ENCODE results near the gene OR10G7. TPM values are rescaled to one million over a fixed set of nuclear protein-coding genes. Genes with fewer than 3 reads are reported as not detected.
"Not testable (repeated sequence)": the region's sequence is repeated elsewhere in the genome, so short reads cannot be mapped to it uniquely, and the experiment has no call there.

The OR10G7 gene
- total and polyA plus RNA-seq, 12 donors, result not detected

DNA sequence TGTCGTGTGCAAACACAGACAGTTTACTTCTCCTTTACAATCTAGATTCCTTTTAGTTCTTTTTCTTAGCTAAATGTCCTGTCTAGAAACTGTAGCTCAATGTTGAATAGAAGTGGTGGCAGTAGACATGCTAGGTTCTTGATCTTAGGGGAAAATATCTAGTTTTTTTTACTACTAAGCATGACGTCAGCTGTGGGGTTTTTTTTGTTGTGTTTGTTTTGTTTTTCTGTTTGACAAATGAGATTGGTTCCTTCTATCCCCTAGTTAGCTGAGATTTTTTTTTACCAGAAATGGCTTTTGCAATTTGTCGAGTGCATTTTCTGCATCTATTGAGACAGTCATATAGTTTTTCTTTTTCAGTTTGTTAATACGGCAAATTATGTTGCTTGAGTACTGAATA is 2.3 kb upstream of the OR10G7 start:
- intact Hi-C loops (cut with DNase I), result no loop called here
- Histone ChIP-seq H3K27ac (no peak overlapping the region), H3K4me3 (no peak overlapping the region), H3K9me3 (replicated peaks in 1 of 3) (peaks cover 0 to 4% (median 0%) of the 10 kb centered on the region in 3 donors), H3K36me3 (replicated peaks in 1 of 2) (no peaks in the 10 kb centered on the region), H3K4me1 (replicated peaks in 1 of 2) (no peaks in the 10 kb centered on the region), H3K27me3 (peaks cover 3% of the 10 kb centered on the region)
- TF ChIP-seq POLR2A (IDR thresholded peaks at IDR 0.05) (no peak), CTCF (IDR thresholded peaks at IDR 0.05) (no peak)
- DNase-seq, result no peak
- 64 to 74% (median 69%) methylated on average over 4 of the region's 4 CpGs for WGBS, 4 donors

DNA sequence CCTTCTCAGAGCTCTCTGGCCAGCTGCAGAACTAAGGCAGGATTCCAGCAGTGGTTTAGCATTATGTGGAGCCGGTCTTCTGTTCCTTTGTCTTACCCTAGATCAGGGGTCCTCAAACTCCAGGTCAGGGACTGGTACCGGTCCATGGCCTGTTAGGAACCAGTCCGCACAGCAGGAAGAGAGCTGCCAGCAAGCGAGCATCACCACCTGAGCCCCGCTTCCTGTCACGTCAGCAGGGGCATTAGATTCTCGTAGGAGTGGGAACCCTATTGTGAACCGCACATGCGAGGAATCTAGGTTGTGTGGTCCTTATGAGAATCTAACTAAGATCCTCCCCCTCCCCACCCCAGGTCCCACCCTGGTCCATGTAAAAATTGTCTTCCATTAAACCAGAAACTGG is 1.6 kb downstream of the OR10G7 start:
- TF ChIP-seq CTCF (IDR thresholded peaks at IDR 0.05) (no peak), POLR2A (IDR thresholded peaks at IDR 0.05) (no peak)
- DNase-seq, result no peak
- H3K4me1 ChIP-seq (replicated peaks in 1 of 2), result no peaks in the 10 kb centered on the region
- no peaks in the 10 kb centered on the region for H3K36me3 ChIP-seq (replicated peaks in 1 of 2)
- intact Hi-C loops (cut with DNase I), result no loop called here
- H3K27ac ChIP-seq, result no peak overlapping the region
- H3K9me3 ChIP-seq (replicated peaks in 1 of 3), result peaks cover 0 to 4% (median 0%) of the 10 kb centered on the region in 3 donors
- WGBS, 4 donors, result 78 to 85% (median 81%) methylated on average over 3 to 9 of the region's 9 CpGs
- no peak overlapping the region for H3K4me3 ChIP-seq
- H3K27me3 ChIP-seq, result no peaks in the 10 kb centered on the region

DNA sequence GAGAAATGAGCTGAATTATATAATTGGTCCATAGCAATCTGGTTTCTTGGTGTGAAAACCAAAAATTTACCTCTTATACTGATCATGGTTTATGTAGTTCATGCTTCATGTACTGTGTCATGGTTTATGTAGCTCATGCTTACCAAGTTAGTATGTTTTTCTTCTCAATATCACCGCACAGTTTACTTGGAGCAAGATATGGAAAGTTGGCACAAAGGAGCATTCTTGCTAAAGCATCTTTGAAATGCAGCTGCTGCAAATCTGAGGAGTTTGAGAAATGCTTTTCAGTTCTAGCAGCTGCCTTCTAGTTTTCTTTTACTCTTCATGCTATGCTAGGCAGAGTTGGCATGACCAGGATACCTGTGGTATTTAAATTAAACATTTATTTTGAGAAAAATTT is 4.5 kb downstream of the OR10G7 start:
- Histone ChIP-seq H3K9me3 (replicated peaks in 1 of 3) (no peaks in the 10 kb centered on the region), H3K27ac (no peak overlapping the region), H3K36me3 (replicated peaks in 1 of 2) (no peaks in the 10 kb centered on the region), H3K4me1 (replicated peaks in 1 of 2) (no peaks in the 10 kb centered on the region), H3K27me3 (no peaks in the 10 kb centered on the region), H3K4me3 (no peak overlapping the region)
- no peak for DNase-seq
- TF ChIP-seq CTCF (IDR thresholded peaks at IDR 0.05) (no peak), POLR2A (IDR thresholded peaks at IDR 0.05) (no peak)
- WGBS, 4 donors, result 79 to 85% (median 82%) methylated on average over 1 of the region's 1 CpG
- intact Hi-C loops (cut with DNase I), result no loop called here

GRCh38 chr11:124026498-124026897 is 14.6 kb downstream of the OR10G7 start, which contains the start of gene OR10G8:
Gene OR10G8, plus strand, starts transcription at chr11:124026798. Its CDS starts 2,825 bp downstream, at chr11:124029623.
- Histone ChIP-seq H3K9me3 (replicated peaks in 1 of 3) (no peaks in the 10 kb centered on the region), H3K4me3 (no peak within 1 kb of the TSS), H3K4me1 (replicated peaks in 1 of 2) (no peaks in the 10 kb centered on the region), H3K27me3 (no peaks in the 10 kb centered on the region), H3K27ac (no peak within 1 kb of the TSS), H3K36me3 (replicated peaks in 1 of 2) (no peaks in the 10 kb centered on the region)
- 36 to 59% (median 51%) methylated on average over 2 of the region's 2 CpGs for WGBS, 4 donors
- intact Hi-C loops (cut with DNase I), result no loop called here
- TF ChIP-seq POLR2A (IDR thresholded peaks at IDR 0.05), result no peak
- TF ChIP-seq CTCF (IDR thresholded peaks at IDR 0.05), result no peak
- no peak for DNase-seq

GRCh38 chr11:124015837-124016236 is 25.3 kb downstream of the OR10G7 start:
- H3K27ac ChIP-seq; H3K4me3 ChIP-seq; H3K4me1 ChIP-seq (replicated peaks in 1 of 2); intact Hi-C loops (cut with DNase I); H3K27me3 ChIP-seq; DNase-seq; H3K9me3 ChIP-seq (replicated peaks in 1 of 3); H3K36me3 ChIP-seq (replicated peaks in 1 of 2): not testable (repeated sequence)
- WGBS, 4 donors, result 80 to 92% (median 88%) methylated on average over 4 to 7 of the region's 9 CpGs
